GM19035 (cell line): ENCODE results near the gene SUSD6.
A peak's percentile ranks its signal among the peaks of the same experiment; 100 is the strongest.
"Not testable (repeated sequence)": the region's sequence is repeated elsewhere in the genome, so short reads cannot be mapped to it uniquely, and the experiment has no call there.

Experiments used
- ATAC-seq: cut with Tn5 transposase; IDR thresholded peaks from one replicate; pipeline ENCODE4 v1.9.1; 2021; ENCODE audit not compliant: unreplicated experiment

SUSD6 gene

GRCh38 chr14:69647213-69647612 lies 35.8 kb downstream of the SUSD6 start:
- ATAC-seq, result no peak

- not testable (repeated sequence) for ATAC-seq
Measured at GRCh38 chr14:69647642-69648041, 36.2 kb downstream of the SUSD6 start.

- ATAC-seq, result peak; percentile 51
Measured at GRCh38 chr14:69648480-69649451, 37.4 kb downstream of the SUSD6 start.

GRCh38 chr14:69650948-69651369 lies 39.6 kb downstream of the SUSD6 start:
- no peak for ATAC-seq

- no peak for ATAC-seq
Measured at GRCh38 chr14:69651664-69652063, 40.3 kb downstream of the SUSD6 start.

GRCh38 chr14:69652942-69653684 lies 41.7 kb downstream of the SUSD6 start:
- peak; percentile 43 for ATAC-seq

- no peak for ATAC-seq
Measured at GRCh38 chr14:69654116-69654515, 42.7 kb downstream of the SUSD6 start.

- no peak for ATAC-seq
Measured at GRCh38 chr14:69657950-69658355, 46.6 kb downstream of the SUSD6 start.

- no peak for ATAC-seq
Measured at GRCh38 chr14:69658664-69659261, 47.4 kb downstream of the SUSD6 start.

GRCh38 chr14:69660344-69661193 lies 49.2 kb downstream of the SUSD6 start:
- no peak for ATAC-seq

GRCh38 chr14:69661194-69661537 lies 49.8 kb downstream of the SUSD6 start:
- no peak for ATAC-seq

- ATAC-seq, result no peak
Measured at GRCh38 chr14:69662636-69663299, 51.4 kb downstream of the SUSD6 start.

GRCh38 chr14:69663300-69663643 lies 51.9 kb downstream of the SUSD6 start:
- no peak for ATAC-seq

GRCh38 chr14:69664265-69664664 lies 52.9 kb downstream of the SUSD6 start:
- ATAC-seq, result no peak

- no peak for ATAC-seq
Measured at GRCh38 chr14:69664865-69665526, 53.6 kb downstream of the SUSD6 start.

GRCh38 chr14:69665631-69666030 lies 54.2 kb downstream of the SUSD6 start:
- ATAC-seq, result no peak

GRCh38 chr14:69666112-69666511 lies 54.7 kb downstream of the SUSD6 start:
- ATAC-seq, result no peak

- no peak for ATAC-seq
Measured at GRCh38 chr14:69666690-69667211, 55.4 kb downstream of the SUSD6 start.

- peak; percentile 36 for ATAC-seq
Measured at GRCh38 chr14:69667938-69668335, 56.5 kb downstream of the SUSD6 start.
